Neural progenitor cell (in vitro differentiated cells): Measurements from ENCODE around the gene DLG2.

Source experiments
- EZH2 ChIP-seq: fragments of 200-600 bp; sonication (generic); IDR thresholded peaks from 2 replicates; pipeline ENCODE4 v1.6.1; 2017; ENCODE audit warnings: antibody characterized with exemption, mild to moderate bottlenecking, moderate library complexity
- EZH2phosphoT487 ChIP-seq: fragments of 200-600 bp; sonication (generic); IDR thresholded peaks from 2 replicates; pipeline ENCODE4 v1.6.1; 2017; ENCODE audit warnings: antibody characterized with exemption

DNA sequence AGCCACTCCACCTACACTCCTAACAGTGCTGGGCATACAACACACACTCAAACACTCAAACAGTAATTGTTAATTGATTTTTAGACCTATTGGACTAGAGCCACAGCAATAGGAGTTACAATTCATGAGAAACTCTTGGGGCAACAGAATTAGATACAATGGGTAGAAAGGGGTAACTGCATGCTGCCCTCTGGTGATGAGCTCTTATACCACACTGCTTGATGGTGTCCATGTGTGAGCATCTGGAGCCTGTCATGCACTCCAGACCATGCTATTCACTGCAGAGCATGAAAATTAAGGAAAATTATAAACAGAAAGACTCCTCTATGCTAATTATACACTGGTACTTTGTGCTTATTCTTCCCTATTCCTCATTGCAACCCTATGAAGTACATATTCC lies 1365.4 kb downstream of the DLG2 start:
- TF ChIP-seq EZH2phosphoT487 (no peak), EZH2 (no peak)
